Stimulated activated memory B cell treated with anti-CD40 and anti-IgM and Interleukin-4, amounts not matched to agents 10 μg/mL and 1 μg/mL and 100 μg/mL, for 72 hours (primary cell): Measurements from ENCODE around the gene FMN1.

ENCODE experiments used
- ATAC-seq: fragments of 150-1000 bp; cut with Tn5 transposase; 2 replicates; pipeline ENCODE4 v1.10.0; 2021
- H3K27ac Mint-ChIP-seq: one replicate; pipeline ENCODE4 v1.8.0; 2022; ENCODE audit warnings: mild to moderate bottlenecking, mixed read lengths
- H3K27me3 Mint-ChIP-seq: one replicate; pipeline ENCODE4 v1.8.0; 2022; ENCODE audit warnings: mixed read lengths
- H3K36me3 Mint-ChIP-seq: one replicate; pipeline ENCODE4 v1.8.0; 2022; ENCODE audit warnings: mixed read lengths
- H3K4me1 Mint-ChIP-seq: one replicate; pipeline ENCODE4 v1.8.0; 2022; ENCODE audit warnings: mixed read lengths
- H3K4me3 Mint-ChIP-seq: one replicate; pipeline ENCODE4 v1.8.0; 2022; ENCODE audit warnings: mild to moderate bottlenecking, moderate library complexity, mixed read lengths
- H3K9me3 Mint-ChIP-seq: one replicate; pipeline ENCODE4 v1.8.0; 2022; ENCODE audit warnings: mixed read lengths

FMN1 gene

DNA sequence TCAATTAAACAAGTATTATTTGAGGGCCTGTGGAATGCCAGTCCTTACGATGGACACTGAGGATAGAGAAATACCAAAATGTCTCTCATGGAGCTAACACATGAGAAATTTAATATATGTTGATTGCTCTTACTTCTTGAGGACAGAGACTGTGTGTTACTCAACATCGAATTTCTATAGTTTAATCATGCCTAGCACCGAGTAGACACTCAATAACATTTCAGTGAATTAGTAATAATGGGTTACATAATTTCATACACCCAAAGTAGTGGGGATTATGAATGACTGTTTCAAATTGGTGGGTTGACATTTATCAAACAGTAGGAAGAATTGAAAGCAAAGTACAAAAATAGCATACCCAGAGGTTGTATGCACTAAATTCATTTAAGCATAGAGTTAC is 11.2 kb downstream of the FMN1 start:
- H3K9me3 Mint-ChIP-seq, result no peaks in the 10 kb centered on the region
- H3K4me3 Mint-ChIP-seq, result no peak overlapping the region
- no peak overlapping the region for H3K27ac Mint-ChIP-seq
- H3K36me3 Mint-ChIP-seq, result no peaks in the 10 kb centered on the region
- H3K4me1 Mint-ChIP-seq, result peaks cover under 1% of the 10 kb centered on the region
- ATAC-seq, result no peak
- peaks cover 9% of the 10 kb centered on the region for H3K27me3 Mint-ChIP-seq

DNA sequence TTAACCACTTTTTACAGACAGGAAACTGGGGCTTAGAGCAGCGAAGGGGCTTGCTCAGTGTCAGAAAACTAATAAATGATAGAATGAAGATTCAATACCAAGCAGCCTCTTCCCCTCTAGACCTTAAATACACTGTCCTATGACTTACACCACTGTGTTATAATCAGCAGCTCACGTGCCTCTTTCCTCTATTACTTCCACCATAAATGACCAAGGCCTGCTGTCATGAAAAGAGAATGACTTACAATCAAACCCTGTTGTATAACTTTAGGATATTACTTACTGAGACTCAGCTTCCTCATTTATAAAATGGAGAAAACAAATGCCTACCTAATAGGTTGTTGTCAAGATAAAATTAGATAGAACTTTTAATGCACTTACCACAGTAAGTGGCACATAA is 11.6 kb downstream of the FMN1 start:
- no peak for ATAC-seq
- Mint-ChIP-seq H3K27ac (no peak overlapping the region), H3K9me3 (no peaks in the 10 kb centered on the region), H3K4me3 (no peak overlapping the region), H3K4me1 (no peaks in the 10 kb centered on the region), H3K27me3 (peaks cover 9% of the 10 kb centered on the region), H3K36me3 (no peaks in the 10 kb centered on the region)

DNA sequence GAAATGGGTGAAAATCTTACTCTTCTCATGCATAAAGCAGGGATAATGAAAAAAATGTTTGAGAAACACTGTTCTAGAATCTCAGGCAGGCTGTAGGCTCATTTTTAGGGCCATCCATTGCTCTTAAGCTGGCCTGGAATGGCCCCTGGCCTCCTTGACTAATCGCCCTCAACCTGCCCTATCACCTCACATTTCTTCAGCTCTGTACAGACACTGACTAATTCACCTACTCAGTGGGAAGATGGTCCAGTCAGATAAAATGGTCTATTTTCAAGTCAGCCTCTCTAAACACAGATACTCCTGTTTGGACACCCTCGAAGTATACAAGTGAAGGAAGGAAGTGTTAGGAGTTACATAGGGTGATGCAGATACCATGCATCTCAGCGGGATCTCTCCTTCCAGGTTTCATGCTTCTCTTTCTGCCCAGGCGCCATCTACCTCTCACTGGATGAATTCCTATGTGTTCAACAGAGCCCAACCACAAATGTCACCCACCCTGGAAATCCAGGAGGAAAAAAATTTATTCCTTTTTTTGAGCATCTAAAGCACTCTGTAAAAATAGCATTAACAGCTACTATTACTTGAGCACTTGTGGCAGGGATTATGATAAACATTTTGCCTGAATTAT is 12.1 kb downstream of the FMN1 start:
- ATAC-seq, result no peak
- H3K4me1 Mint-ChIP-seq, result no peaks in the 10 kb centered on the region
- H3K27ac Mint-ChIP-seq, result no peak overlapping the region
- peaks cover 6% of the 10 kb centered on the region for H3K27me3 Mint-ChIP-seq
- no peak overlapping the region for H3K4me3 Mint-ChIP-seq
- no peaks in the 10 kb centered on the region for H3K36me3 Mint-ChIP-seq
- H3K9me3 Mint-ChIP-seq, result no peaks in the 10 kb centered on the region

- Mint-ChIP-seq H3K4me1 (no peaks in the 10 kb centered on the region), H3K9me3 (no peaks in the 10 kb centered on the region), H3K27me3 (no peaks in the 10 kb centered on the region), H3K27ac (no peak overlapping the region), H3K36me3 (no peaks in the 10 kb centered on the region), H3K4me3 (no peak overlapping the region)
- ATAC-seq, result no peak
Measured at GRCh38 chr15:33179874-33180273, 14.6 kb downstream of the FMN1 start.

GRCh38 chr15:33171202-33171601 is 23.3 kb downstream of the FMN1 start:
- no peak for ATAC-seq

DNA sequence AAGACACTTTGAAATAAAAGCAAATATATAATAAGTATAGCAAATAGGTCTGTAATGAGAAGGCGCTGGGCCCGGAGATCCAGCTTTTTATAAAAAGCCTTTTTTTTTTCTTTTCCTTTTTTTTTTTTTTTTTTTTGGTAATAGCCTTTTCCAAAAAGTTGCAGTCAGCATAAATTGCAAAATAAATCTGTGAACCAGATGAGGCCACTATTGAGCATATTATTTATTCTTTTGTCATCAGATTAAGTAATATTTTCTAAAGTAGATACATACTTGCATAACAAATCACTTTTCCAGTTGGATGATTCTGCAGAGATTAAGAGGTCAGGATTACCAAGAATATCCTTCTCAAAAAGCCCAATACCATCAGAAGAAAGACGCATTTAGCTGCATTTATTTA is 24.9 kb downstream of the FMN1 start:
- no peaks in the 10 kb centered on the region for H3K36me3 Mint-ChIP-seq
- ATAC-seq, result no peak
- H3K4me3 Mint-ChIP-seq, result no peak overlapping the region
- no peaks in the 10 kb centered on the region for H3K9me3 Mint-ChIP-seq
- H3K27ac Mint-ChIP-seq, result no peak overlapping the region
- H3K27me3 Mint-ChIP-seq, result peaks cover 10% of the 10 kb centered on the region
- H3K4me1 Mint-ChIP-seq, result no peaks in the 10 kb centered on the region

More at GRCh38 chr15:33171202-33171601, 23.3 kb downstream of the FMN1 start:
- Mint-ChIP-seq H3K4me1 (no peaks in the 10 kb centered on the region), H3K36me3 (no peaks in the 10 kb centered on the region), H3K27ac (no peak overlapping the region), H3K9me3 (no peaks in the 10 kb centered on the region), H3K27me3 (peaks cover 10% of the 10 kb centered on the region), H3K4me3 (no peak overlapping the region)

GRCh38 chr15:33168444-33168843 is 26.1 kb downstream of the FMN1 start:
- H3K4me1 Mint-ChIP-seq, result no peaks in the 10 kb centered on the region
- no peak for ATAC-seq
- no peaks in the 10 kb centered on the region for H3K36me3 Mint-ChIP-seq
- H3K9me3 Mint-ChIP-seq, result no peaks in the 10 kb centered on the region
- H3K27me3 Mint-ChIP-seq, result peaks cover 18% of the 10 kb centered on the region
- no peak overlapping the region for H3K4me3 Mint-ChIP-seq
- H3K27ac Mint-ChIP-seq, result no peak overlapping the region

GRCh38 chr15:33163816-33164215 is 30.7 kb downstream of the FMN1 start:
- no peak for ATAC-seq
- H3K36me3 Mint-ChIP-seq, result no peaks in the 10 kb centered on the region
- H3K27ac Mint-ChIP-seq, result no peak overlapping the region
- H3K4me1 Mint-ChIP-seq, result peaks cover 10% of the 10 kb centered on the region
- no peaks in the 10 kb centered on the region for H3K9me3 Mint-ChIP-seq
- no peak overlapping the region for H3K4me3 Mint-ChIP-seq
- peaks cover 34% of the 10 kb centered on the region for H3K27me3 Mint-ChIP-seq

DNA sequence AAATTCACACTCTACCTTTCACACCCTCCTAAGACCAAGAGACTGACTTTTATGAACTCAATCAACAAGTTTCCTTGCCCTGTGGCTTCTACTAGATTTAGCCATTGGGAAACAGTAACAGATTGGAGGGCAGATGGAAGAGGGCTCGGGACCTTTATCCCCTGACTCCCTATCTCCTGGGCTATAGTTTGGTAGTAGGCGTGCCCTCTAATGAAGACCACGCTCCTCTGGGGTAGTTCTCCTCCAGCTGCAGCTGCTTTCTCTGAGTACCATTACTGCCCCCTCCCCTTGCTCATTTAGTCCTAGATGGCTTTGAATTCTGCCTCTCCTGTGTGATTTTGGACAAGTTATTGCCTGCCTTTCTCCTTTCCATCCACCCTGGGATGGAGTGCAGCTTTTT is 33.3 kb downstream of the FMN1 start:
- Mint-ChIP-seq H3K4me1 (peaks cover 10% of the 10 kb centered on the region), H3K9me3 (no peaks in the 10 kb centered on the region), H3K27me3 (peaks cover 44% of the 10 kb centered on the region), H3K36me3 (no peaks in the 10 kb centered on the region), H3K4me3 (no peak overlapping the region), H3K27ac (no peak overlapping the region)
- ATAC-seq, result no peak

DNA sequence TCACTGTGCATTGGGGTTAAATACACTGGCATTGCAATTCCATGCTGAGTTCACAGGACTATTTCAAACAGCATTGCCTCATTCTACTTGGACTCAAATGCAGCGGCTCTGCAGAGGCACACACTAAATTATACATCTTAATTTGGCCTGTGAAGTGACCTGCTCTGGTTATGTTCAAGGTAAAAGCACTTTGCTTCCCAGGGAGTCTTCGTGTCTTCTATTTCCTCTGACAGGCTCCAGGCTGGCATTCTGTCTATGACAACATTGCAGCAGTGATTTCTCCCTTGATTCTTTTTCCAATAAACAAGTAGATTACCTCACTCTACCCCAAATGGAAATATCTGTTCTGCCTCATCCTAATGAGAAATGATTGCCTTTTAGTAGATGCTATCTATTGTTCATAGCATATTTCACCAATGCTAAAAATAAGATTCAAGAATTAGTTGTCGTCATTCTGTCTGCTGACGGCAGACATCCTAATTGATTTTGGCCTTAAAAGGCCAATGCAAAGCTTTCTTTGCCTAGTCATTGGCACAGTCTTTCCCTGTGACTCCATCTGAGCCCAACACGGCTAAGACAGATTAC is 33.8 kb downstream of the FMN1 start:
- no peak overlapping the region for H3K27ac Mint-ChIP-seq
- no peak for ATAC-seq
- peaks cover 10% of the 10 kb centered on the region for H3K4me1 Mint-ChIP-seq
- no peak overlapping the region for H3K4me3 Mint-ChIP-seq
- peaks cover 44% of the 10 kb centered on the region for H3K27me3 Mint-ChIP-seq
- H3K36me3 Mint-ChIP-seq, result no peaks in the 10 kb centered on the region
- no peaks in the 10 kb centered on the region for H3K9me3 Mint-ChIP-seq

DNA sequence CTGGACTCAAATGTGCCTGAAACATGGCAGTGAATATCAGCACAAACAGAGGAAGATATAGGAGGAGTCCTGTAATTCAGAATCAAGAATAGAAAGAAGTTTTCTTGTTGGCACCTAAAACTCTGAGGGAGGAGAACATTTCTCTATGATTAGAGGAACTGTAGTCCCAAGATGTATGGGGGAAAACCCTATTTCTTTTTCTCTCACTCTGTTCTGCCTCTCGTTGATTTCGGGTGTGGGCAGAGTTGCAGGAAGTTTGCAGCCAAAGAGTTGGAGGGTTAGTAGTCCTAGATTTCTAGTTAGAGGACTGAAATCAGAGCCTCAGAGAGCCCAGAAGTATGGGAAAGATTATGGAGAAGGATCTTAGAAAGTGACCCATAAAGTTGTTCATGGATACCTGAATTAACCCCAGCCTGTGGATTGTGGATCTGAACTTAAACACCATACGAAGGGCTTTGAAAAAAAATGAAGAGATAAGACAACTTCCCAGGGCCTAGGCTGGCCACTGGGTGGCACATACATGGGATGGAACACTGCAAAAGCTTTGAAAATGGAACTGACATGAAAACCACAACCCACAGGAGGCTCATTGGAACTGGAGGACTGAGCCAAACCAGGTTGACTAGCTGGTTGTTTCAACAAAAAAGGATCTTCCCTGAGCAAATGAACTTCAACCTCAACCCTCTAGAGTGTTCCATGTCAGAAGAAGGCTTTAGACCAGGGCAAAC is 34.6 kb downstream of the FMN1 start:
- Mint-ChIP-seq H3K27ac (no peak overlapping the region), H3K27me3 (peaks cover 44% of the 10 kb centered on the region), H3K9me3 (no peaks in the 10 kb centered on the region), H3K36me3 (no peaks in the 10 kb centered on the region), H3K4me3 (no peak overlapping the region), H3K4me1 (peaks cover 10% of the 10 kb centered on the region)
- ATAC-seq, result no peak

DNA sequence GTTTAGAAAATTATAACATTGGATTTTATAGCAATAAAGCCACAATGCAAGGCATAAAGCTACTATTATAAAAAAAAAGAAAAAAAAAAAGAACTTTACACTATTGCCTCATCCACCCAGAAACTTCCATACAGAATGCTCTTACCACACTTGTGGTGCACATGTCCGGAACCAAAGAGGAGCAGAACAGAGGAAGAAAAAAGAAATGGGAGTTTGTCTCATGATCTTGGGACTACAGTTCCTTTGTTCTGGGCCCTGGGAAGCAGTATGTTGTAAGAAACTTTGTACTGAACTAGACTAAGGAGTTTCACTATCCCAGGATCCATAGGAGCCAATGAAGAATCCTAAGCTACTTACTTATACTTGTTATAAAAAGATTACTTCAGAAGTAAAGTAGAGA is 36.1 kb downstream of the FMN1 start:
- H3K27ac Mint-ChIP-seq, result no peak overlapping the region
- peaks cover 45% of the 10 kb centered on the region for H3K27me3 Mint-ChIP-seq
- ATAC-seq, result no peak
- peaks cover 10% of the 10 kb centered on the region for H3K4me1 Mint-ChIP-seq
- H3K36me3 Mint-ChIP-seq, result no peaks in the 10 kb centered on the region
- no peaks in the 10 kb centered on the region for H3K9me3 Mint-ChIP-seq
- no peak overlapping the region for H3K4me3 Mint-ChIP-seq

DNA sequence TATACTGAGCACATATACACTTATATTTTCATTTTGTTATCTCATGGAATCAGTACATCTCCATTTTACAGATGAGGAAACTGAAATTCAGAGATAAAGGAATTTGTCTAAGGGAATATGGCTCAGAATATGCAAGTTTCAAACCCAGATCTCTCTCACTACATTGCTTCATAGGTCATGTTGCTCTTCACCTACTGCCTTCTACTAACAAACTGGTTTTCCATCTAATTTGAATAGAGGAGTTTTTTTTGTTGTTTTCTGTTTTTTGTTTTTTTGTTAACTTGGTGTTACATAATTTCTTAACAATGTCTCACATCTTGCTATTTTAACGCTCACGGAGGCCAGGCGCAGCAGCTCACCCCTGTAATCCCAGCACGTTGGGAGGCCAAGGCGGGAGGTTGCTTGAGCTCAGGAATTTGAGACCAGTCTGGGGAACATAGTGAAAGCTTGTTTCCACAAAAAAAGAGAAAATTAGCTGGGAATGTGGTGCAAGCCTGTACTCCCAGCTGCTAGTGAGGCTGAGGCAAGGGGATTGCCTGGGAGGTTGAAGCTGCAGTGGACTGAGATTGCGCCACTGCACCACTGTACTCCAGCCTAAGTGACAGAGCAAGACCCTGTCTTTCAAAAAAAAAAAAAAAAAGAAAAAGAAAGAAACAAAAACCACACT is 37.0 kb downstream of the FMN1 start:
- H3K9me3 Mint-ChIP-seq, result no peaks in the 10 kb centered on the region
- no peak for ATAC-seq
- H3K27me3 Mint-ChIP-seq, result peaks cover 40% of the 10 kb centered on the region
- no peak overlapping the region for H3K27ac Mint-ChIP-seq
- no peaks in the 10 kb centered on the region for H3K36me3 Mint-ChIP-seq
- no peak overlapping the region for H3K4me3 Mint-ChIP-seq
- H3K4me1 Mint-ChIP-seq, result peaks cover 10% of the 10 kb centered on the region

- Mint-ChIP-seq H3K36me3 (no peaks in the 10 kb centered on the region), H3K27ac (no peak overlapping the region), H3K4me1 (peaks cover 10% of the 10 kb centered on the region), H3K27me3 (peaks cover 29% of the 10 kb centered on the region), H3K4me3 (no peak overlapping the region), H3K9me3 (peaks cover under 1% of the 10 kb centered on the region)
- ATAC-seq, result no peak
Measured at GRCh38 chr15:33155691-33156420, 38.7 kb downstream of the FMN1 start.
